Testis (tissue), 2 donors: ENCODE measurements around the gene HBB.

Experiments
- CTCF ChIP-seq, 3 experiments: fragments of 450-650 bp in 2 of 3; fragments of 200-600 bp in 1 of 3; sonication (generic) in 1 of 3; IDR thresholded peaks; one replicate each; pipeline ENCODE4 v1.5.1; 2016 to 2019; ENCODE audit warnings: antibody characterized with exemption in 3 of 3, mild to moderate bottlenecking in 2 of 3, moderate library complexity in 1 of 3
- POLR2A ChIP-seq: fragments of 450-650 bp; IDR thresholded peaks from one replicate; pipeline ENCODE4 v1.6.1; 2017; ENCODE audit warnings: antibody characterized with exemption, mild to moderate bottlenecking, moderate library complexity

- no peak for TF ChIP-seq POLR2A
- no peak for TF ChIP-seq CTCF (IDR thresholded peaks at IDR 0.05)
Observed at GRCh38 chr11:5266609-5267008, 39.7 kb upstream of the HBB start.
